PC-9 (cell line): ENCODE results near the gene RAET1G.

Experiments
- EZH2 ChIP-seq: fragments of 200-600 bp; sonication (generic); IDR thresholded peaks from 2 replicates; pipeline ENCODE4 v1.8.0; 2017; ENCODE audit warnings: antibody characterized with exemption, low read depth
- TF ChIP-seq, protein P1 (sequence below): fragments of 200-600 bp; sonication (generic); conservative IDR thresholded peaks from 2 replicates; pipeline ENCODE4 v1.6.1; 2017; ENCODE audit warnings: mixed run types, antibody characterized with exemption, mild to moderate bottlenecking, moderate library complexity

DNA sequence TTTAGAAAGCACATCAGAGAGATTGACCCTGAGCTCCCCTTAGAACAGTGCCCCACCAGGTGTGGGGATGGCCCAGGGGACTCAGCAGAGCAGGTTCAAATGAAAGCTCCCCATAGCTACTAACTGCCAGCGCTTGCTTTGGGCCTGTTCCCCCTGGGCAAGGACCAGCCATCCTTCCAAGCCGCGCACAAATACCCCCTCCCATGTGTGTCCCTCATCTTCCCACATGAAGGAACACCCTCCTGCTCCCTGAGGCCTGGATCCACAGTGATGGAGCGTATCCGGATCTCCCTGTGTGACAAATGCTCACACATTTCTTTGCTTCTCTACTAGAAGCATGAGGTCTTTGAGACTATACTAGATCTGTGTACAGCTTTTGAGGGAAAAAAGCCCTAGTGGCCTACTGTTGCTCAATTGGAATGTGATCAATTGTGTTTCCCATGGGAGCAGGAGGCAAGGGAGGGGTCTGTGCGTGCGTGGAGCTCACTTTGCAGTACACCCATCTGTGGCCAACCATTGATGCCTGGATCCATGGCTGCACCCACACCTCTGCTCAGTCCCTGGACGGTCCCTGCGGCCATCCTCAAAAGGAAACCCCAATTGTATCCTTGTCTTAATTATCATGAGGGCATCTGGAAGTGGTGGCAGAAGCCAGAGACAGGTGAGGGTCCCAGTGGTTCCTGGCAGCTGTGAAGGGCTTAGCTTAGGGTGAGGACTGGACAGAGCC lies 1.4 kb upstream of the RAET1G start:
- TF ChIP-seq, protein P1, sequence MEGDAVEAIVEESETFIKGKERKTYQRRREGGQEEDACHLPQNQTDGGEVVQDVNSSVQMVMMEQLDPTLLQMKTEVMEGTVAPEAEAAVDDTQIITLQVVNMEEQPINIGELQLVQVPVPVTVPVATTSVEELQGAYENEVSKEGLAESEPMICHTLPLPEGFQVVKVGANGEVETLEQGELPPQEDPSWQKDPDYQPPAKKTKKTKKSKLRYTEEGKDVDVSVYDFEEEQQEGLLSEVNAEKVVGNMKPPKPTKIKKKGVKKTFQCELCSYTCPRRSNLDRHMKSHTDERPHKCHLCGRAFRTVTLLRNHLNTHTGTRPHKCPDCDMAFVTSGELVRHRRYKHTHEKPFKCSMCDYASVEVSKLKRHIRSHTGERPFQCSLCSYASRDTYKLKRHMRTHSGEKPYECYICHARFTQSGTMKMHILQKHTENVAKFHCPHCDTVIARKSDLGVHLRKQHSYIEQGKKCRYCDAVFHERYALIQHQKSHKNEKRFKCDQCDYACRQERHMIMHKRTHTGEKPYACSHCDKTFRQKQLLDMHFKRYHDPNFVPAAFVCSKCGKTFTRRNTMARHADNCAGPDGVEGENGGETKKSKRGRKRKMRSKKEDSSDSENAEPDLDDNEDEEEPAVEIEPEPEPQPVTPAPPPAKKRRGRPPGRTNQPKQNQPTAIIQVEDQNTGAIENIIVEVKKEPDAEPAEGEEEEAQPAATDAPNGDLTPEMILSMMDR, result no peak
- no peak for TF ChIP-seq EZH2
